DND-41 (cell line): ENCODE results near the gene EVL.

ENCODE experiments used
- ATAC-seq: fragments of 200-7000 bp; cut with Tn5 transposase; 3 replicates; pipeline ENCODE4 v1.9.1; 2021; ENCODE audit warnings: low read depth; ENCODE audit not compliant: insufficient read depth
- DNase-seq: peaks from one replicate; pipeline ENCODE4 v3.0.0-alpha.2; 2020
- H2AFZ ChIP-seq: 2 replicates; pipeline ENCODE4 v1.6.0; 2012; ENCODE audit warnings: low read depth, low read length
- H3K27ac ChIP-seq: 2 replicates; pipeline ENCODE4 v1.5.1; 2012; ENCODE audit warnings: low read length, inconsistent platforms
- H3K27me3 ChIP-seq: fragments of 200-600 bp; sonication (generic); 2 replicates; pipeline ENCODE4 v1.6.0; 2012; ENCODE audit warnings: low read length, mild to moderate bottlenecking, inconsistent platforms; ENCODE audit not compliant: insufficient read depth, poor library complexity
- H3K36me3 ChIP-seq: 2 replicates; pipeline ENCODE4 v1.5.1; 2012; ENCODE audit warnings: low read length, inconsistent platforms; ENCODE audit not compliant: insufficient read depth
- H3K4me1 ChIP-seq: 2 replicates; pipeline ENCODE4 v1.5.1; 2012; ENCODE audit warnings: mild to moderate bottlenecking, low read length; ENCODE audit not compliant: insufficient read depth
- H3K4me2 ChIP-seq: 2 replicates; pipeline ENCODE4 v1.6.0; 2012; ENCODE audit warnings: mild to moderate bottlenecking, moderate library complexity, low read length, inconsistent platforms; ENCODE audit not compliant: insufficient read depth
- H3K4me3 ChIP-seq, 2 experiments: fragments of 200-600 bp in 1 of 2; shearing (Covaris generic) in 1 of 2; 2 replicates each; pipeline ENCODE4 v1.5.1; 2012 to 2016; ENCODE audit warnings: inconsistent platforms in 2 of 2, low read length in 2 of 2, mild to moderate bottlenecking in 2 of 2, low read depth in 1 of 2, moderate library complexity in 1 of 2
- H3K79me2 ChIP-seq: 2 replicates; pipeline ENCODE4 v1.6.0; 2012; ENCODE audit warnings: low read length, inconsistent platforms; ENCODE audit not compliant: insufficient read depth
- H3K9ac ChIP-seq: 2 replicates; pipeline ENCODE4 v1.6.0; 2012; ENCODE audit warnings: low read depth, mild to moderate bottlenecking, inconsistent platforms, low read length, moderate library complexity
- H3K9me3 ChIP-seq: 2 replicates; pipeline ENCODE4 v1.5.1; 2012; ENCODE audit warnings: low read length, moderate library complexity, mild to moderate bottlenecking, inconsistent platforms; ENCODE audit not compliant: insufficient read depth, severe bottlenecking
- H4K20me1 ChIP-seq: 2 replicates; pipeline ENCODE4 v1.6.0; 2012; ENCODE audit warnings: low read length; ENCODE audit not compliant: insufficient read depth
- CTCF ChIP-seq: IDR thresholded peaks from 2 replicates; pipeline ENCODE4 v1.5.1; 2012; ENCODE audit warnings: borderline replicate concordance, low read length, moderate library complexity, mild to moderate bottlenecking; ENCODE audit not compliant: poor library complexity, severe bottlenecking; ENCODE audit errors: extremely low read depth
- EZH2 ChIP-seq: IDR thresholded peaks from 3 replicates; pipeline ENCODE4 v1.6.1; 2012; ENCODE audit warnings: borderline replicate concordance, low read depth, mild to moderate bottlenecking, moderate library complexity, low read length, inconsistent platforms; ENCODE audit not compliant: severe bottlenecking

EVL gene

DNA sequence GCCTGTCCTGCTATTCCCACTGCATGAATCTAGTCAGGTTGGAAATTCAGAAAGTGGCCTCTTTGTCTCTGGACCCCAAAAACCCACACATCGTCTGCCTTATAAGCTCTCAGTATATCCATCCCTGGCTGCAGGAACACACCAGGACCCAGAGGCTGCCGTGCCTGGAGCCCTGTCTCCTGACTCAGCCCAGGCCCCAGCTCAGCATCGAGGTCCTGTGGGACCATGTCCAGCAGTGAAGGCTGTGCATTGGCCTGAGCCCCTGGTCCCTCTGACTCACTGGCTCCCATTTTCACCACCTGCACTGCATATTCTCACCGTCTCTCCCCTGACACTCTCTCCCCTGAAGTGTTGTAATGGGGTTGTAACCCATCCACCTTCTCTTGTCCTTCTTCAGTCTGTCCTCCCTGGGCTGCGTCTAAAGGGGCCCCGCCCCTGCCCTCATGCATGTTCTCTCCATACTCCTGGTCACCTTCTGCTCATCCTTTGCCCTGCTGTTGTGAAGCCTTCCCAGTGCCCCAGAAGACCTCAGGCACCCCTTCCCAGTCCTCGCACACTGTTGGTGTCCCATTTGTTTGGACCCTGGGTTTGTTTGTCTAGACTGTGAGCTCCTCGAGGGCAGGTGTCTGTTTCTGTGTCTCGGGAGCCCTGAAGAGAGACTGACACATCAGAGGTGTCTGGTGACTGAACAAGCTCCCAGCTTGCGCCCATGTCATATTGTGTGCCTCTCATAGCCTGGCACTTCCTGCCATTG is 43.8 kb downstream of the EVL start:
- Histone ChIP-seq H3K4me3 (no peak overlapping the region), H3K79me2 (peaks cover 98% of the 10 kb centered on the region), H2AFZ (no peak overlapping the region), H3K4me1 (peaks cover 34% of the 10 kb centered on the region), H3K36me3 (peaks cover 97% of the 10 kb centered on the region), H3K27ac (peak overlapping the region; percentile 63), H3K9ac (no peak overlapping the region), H3K4me2 (no peak overlapping the region), H3K9me3 (no peaks in the 10 kb centered on the region), H3K27me3 (no peaks in the 10 kb centered on the region), H4K20me1 (peaks cover 96% of the 10 kb centered on the region)
- ATAC-seq (no peak), DNase-seq (no peak)
- TF ChIP-seq EZH2 (no peak), CTCF (no peak)

- peaks cover 96% of the 10 kb centered on the region for H4K20me1 ChIP-seq
- no peak overlapping the region for H3K4me2 ChIP-seq
- no peaks in the 10 kb centered on the region for H3K27me3 ChIP-seq
- H3K9me3 ChIP-seq = no peaks in the 10 kb centered on the region
- H3K4me3 ChIP-seq = no peak overlapping the region
- DNase-seq (no peak), ATAC-seq (no peak)
- no peak overlapping the region for H2AFZ ChIP-seq
- H3K4me1 ChIP-seq = peaks cover 28% of the 10 kb centered on the region
- peaks cover 98% of the 10 kb centered on the region for H3K79me2 ChIP-seq
- TF ChIP-seq CTCF (no peak), EZH2 (no peak)
- peak overlapping the region; percentile 63 for H3K27ac ChIP-seq
- peaks cover 97% of the 10 kb centered on the region for H3K36me3 ChIP-seq
- H3K9ac ChIP-seq = no peak overlapping the region
Measured at GRCh38 chr14:100109594-100109955, 44.4 kb downstream of the EVL start.

- Histone ChIP-seq H4K20me1 (peaks cover 95% of the 10 kb centered on the region), H3K9me3 (no peaks in the 10 kb centered on the region), H3K79me2 (peaks cover 98% of the 10 kb centered on the region), H2AFZ (no peak overlapping the region), H3K4me2 (no peak overlapping the region), H3K27ac (peak overlapping the region; percentile 6; the same call in 1 of the 2 replicates), H3K27me3 (no peaks in the 10 kb centered on the region), H3K9ac (no peak overlapping the region), H3K4me3 (no peak overlapping the region), H3K36me3 (peaks cover 98% of the 10 kb centered on the region), H3K4me1 (peaks cover 16% of the 10 kb centered on the region)
- TF ChIP-seq CTCF (no peak), EZH2 (no peak)
- ATAC-seq (0 out of 3 replicates have a peak, but pooled peaks have one; percentile 7), DNase-seq (no peak)
Measured at GRCh38 chr14:100110816-100111215, 45.6 kb downstream of the EVL start.
